HEK293 (cell line): ENCODE data around the gene PLS3.

Experiments used
- BCL11B ChIP-seq: fragments of 450-650 bp; formaldehyde crosslinking; IDR thresholded peaks from 2 replicates; pipeline ENCODE4 v1.5.1; 2016; ENCODE audit warnings: low read depth, missing biosample characterization, missing genetic modification characterization
- CTCF ChIP-seq: fragments of 450-650 bp; formaldehyde crosslinking; IDR thresholded peaks from 2 replicates; pipeline ENCODE4 v1.5.1; 2016; ENCODE audit warnings: missing biosample characterization, missing genetic modification characterization
- TCF7L2 ChIP-seq: IDR thresholded peaks from 2 replicates; pipeline ENCODE4 v1.6.1; 2011; ENCODE audit warnings: low read depth, mild to moderate bottlenecking, inconsistent platforms, low read length, moderate library complexity, borderline replicate concordance
- TRIM28 ChIP-seq: IDR thresholded peaks from 2 replicates; pipeline ENCODE4 v1.6.1; 2011; ENCODE audit warnings: low read length, control low read depth, borderline replicate concordance
- YY1 ChIP-seq: fragments of 450-650 bp; formaldehyde crosslinking; IDR thresholded peaks from 2 replicates; pipeline ENCODE4 v1.5.1; 2018; ENCODE audit warnings: missing biosample characterization, missing genetic modification characterization
- ZBTB17 ChIP-seq: fragments of 450-650 bp; formaldehyde crosslinking; IDR thresholded peaks from 2 replicates; pipeline ENCODE4 v1.5.1; 2016; ENCODE audit warnings: missing biosample characterization, missing genetic modification characterization
- ZEB2 ChIP-seq: fragments of 450-650 bp; formaldehyde crosslinking; IDR thresholded peaks from 2 replicates; pipeline ENCODE4 v1.5.1; 2016; ENCODE audit warnings: missing biosample characterization, missing genetic modification characterization
- ZNF138 ChIP-seq: fragments of 450-650 bp; formaldehyde crosslinking; IDR thresholded peaks from 2 replicates; pipeline ENCODE4 v1.5.1; 2016; ENCODE audit warnings: missing biosample characterization, missing genetic modification characterization, borderline replicate concordance
- ZNF391 ChIP-seq: fragments of 450-650 bp; formaldehyde crosslinking; IDR thresholded peaks from 2 replicates; pipeline ENCODE4 v1.5.1; 2016; ENCODE audit warnings: low read depth, missing biosample characterization, missing genetic modification characterization, borderline replicate concordance
- ZNF433 ChIP-seq: fragments of 450-650 bp; formaldehyde crosslinking; IDR thresholded peaks from 2 replicates; pipeline ENCODE4 v1.5.1; 2016; ENCODE audit warnings: missing biosample characterization, missing genetic modification characterization, low read depth
- ZNF501 ChIP-seq: fragments of 450-650 bp; formaldehyde crosslinking; IDR thresholded peaks from 2 replicates; pipeline ENCODE4 v1.5.1; 2016; ENCODE audit warnings: missing biosample characterization, missing genetic modification characterization
- ZNF529 ChIP-seq: fragments of 450-650 bp; formaldehyde crosslinking; IDR thresholded peaks from 2 replicates; pipeline ENCODE4 v1.5.1; 2017; ENCODE audit warnings: missing genetic modification characterization, missing biosample characterization; ENCODE audit not compliant: insufficient replicate concordance
- ZNF561 ChIP-seq: fragments of 450-650 bp; IDR thresholded peaks from 2 replicates; pipeline ENCODE4 v1.5.1; 2018; ENCODE audit warnings: missing biosample characterization, missing genetic modification characterization, borderline replicate concordance
- ZNF629 ChIP-seq: fragments of 450-650 bp; formaldehyde crosslinking; IDR thresholded peaks from 2 replicates; pipeline ENCODE4 v1.5.1; 2017; ENCODE audit warnings: missing biosample characterization, missing genetic modification characterization

GRCh38 chrX:115535421-115535820, 25.6 kb upstream of the PLS3 start:
- TF ChIP-seq TCF7L2 (no peak), ZNF629 (tag by site-specific recombination) (no peak), CTCF (tag by site-specific recombination) (no peak), ZBTB17 (tag by site-specific recombination) (no peak), BCL11B (tag by site-specific recombination) (no peak), ZNF138 (no peak), ZEB2 (no peak), ZNF391 (tag by site-specific recombination) (no peak), ZNF433 (tag by site-specific recombination) (no peak), ZNF529 (tag by site-specific recombination) (no peak), ZNF561 (tag by site-specific recombination) (no peak), YY1 (tag by site-specific recombination) (no peak), TRIM28 (no peak), ZNF501 (tag by site-specific recombination) (no peak)
